Stimulated activated CD8-positive, alpha-beta memory T cell treated with anti-CD3 and anti-CD28 coated beads, Interleukin-12 subunit alpha, Interleukin-12 subunit beta, amount 100 ng/mL, for 24 hours (primary cell): ENCODE measurements around the gene PLEK.

Experiments
- DNase-seq: peaks from one replicate; pipeline ENCODE4 v3.0.0-alpha.2; 2020; ENCODE audit errors: extremely low read depth

The PLEK gene

GRCh38 chr2:68415521-68415920 lies 50.4 kb downstream of the PLEK start:
- no peak for DNase-seq

- no peak for DNase-seq
Observed at GRCh38 chr2:68416081-68416675, 51.1 kb downstream of the PLEK start.

GRCh38 chr2:68417926-68418325 lies 52.8 kb downstream of the PLEK start:
- no peak for DNase-seq

GRCh38 chr2:68418419-68418818 lies 53.3 kb downstream of the PLEK start:
- no peak for DNase-seq

- DNase-seq, result no peak
Observed at GRCh38 chr2:68418855-68419254, 53.8 kb downstream of the PLEK start.

- no peak for DNase-seq
Observed at GRCh38 chr2:68420254-68420910, 55.3 kb downstream of the PLEK start.

GRCh38 chr2:68423966-68424650 lies 59.0 kb downstream of the PLEK start:
- DNase-seq, result no peak

- DNase-seq, result no peak
Observed at GRCh38 chr2:68425503-68425902, 60.4 kb downstream of the PLEK start.

GRCh38 chr2:68426446-68426845 lies 61.4 kb downstream of the PLEK start:
- no peak for DNase-seq

- no peak for DNase-seq
Observed at GRCh38 chr2:68426848-68427579, 61.9 kb downstream of the PLEK start.

- DNase-seq, result no peak
Observed at GRCh38 chr2:68428126-68428525, 63.0 kb downstream of the PLEK start.

GRCh38 chr2:68428746-68429145 lies 63.7 kb downstream of the PLEK start:
- no peak for DNase-seq

- DNase-seq, result no peak
Observed at GRCh38 chr2:68429311-68429826, 64.3 kb downstream of the PLEK start.

- DNase-seq, result no peak
Observed at GRCh38 chr2:68431316-68431972, 66.4 kb downstream of the PLEK start.

- DNase-seq, result no peak
Observed at GRCh38 chr2:68432696-68433658, 67.9 kb downstream of the PLEK start.

GRCh38 chr2:68434981-68435380 lies 69.9 kb downstream of the PLEK start:
- no peak for DNase-seq

- DNase-seq, result no peak
Observed at GRCh38 chr2:68435615-68436014, 70.5 kb downstream of the PLEK start.

GRCh38 chr2:68436270-68436669 lies 71.2 kb downstream of the PLEK start:
- DNase-seq, result no peak

- DNase-seq, result no peak
Observed at GRCh38 chr2:68438455-68439303, 73.6 kb downstream of the PLEK start.
